GM23248 (cell line): ENCODE measurements around the gene CLCN1. TPM values are rescaled to one million over a fixed set of nuclear protein-coding genes. Genes with fewer than 3 reads are reported as not detected.

Experiments
- DNase-seq: peaks from one replicate; pipeline ENCODE4 v3.0.0-alpha.2; 2015
- H2AFZ ChIP-seq: fragments of 200-600 bp; sonication (generic); 2 replicates; pipeline ENCODE4 v1.6.1; 2016; ENCODE audit warnings: antibody characterized with exemption
- H3F3A ChIP-seq: fragments of 200-600 bp; sonication (generic); 2 replicates; pipeline ENCODE4 v1.6.1; 2016; ENCODE audit warnings: mild to moderate bottlenecking, antibody characterized with exemption, mixed run types; ENCODE audit not compliant: insufficient read depth
- H3K27ac ChIP-seq: fragments of 200-600 bp; sonication (generic); 2 replicates; pipeline ENCODE4 v1.5.1; 2016; ENCODE audit warnings: mild to moderate bottlenecking
- H3K27me3 ChIP-seq: fragments of 200-600 bp; sonication (generic); replicated peaks from 2 replicates; pipeline ENCODE4 v1.6.1; 2016; ENCODE audit warnings: mild to moderate bottlenecking; ENCODE audit not compliant: insufficient read depth
- H3K36me3 ChIP-seq: fragments of 200-600 bp; sonication (generic); 2 replicates; pipeline ENCODE4 v1.6.1; 2016; ENCODE audit warnings: low read depth, mild to moderate bottlenecking
- H3K4me1 ChIP-seq: fragments of 200-600 bp; sonication (generic); 2 replicates; pipeline ENCODE4 v1.6.1; 2016; ENCODE audit warnings: mild to moderate bottlenecking; ENCODE audit not compliant: insufficient read depth
- H3K4me2 ChIP-seq: fragments of 200-600 bp; sonication (generic); one replicate; pipeline ENCODE4 v1.6.1; 2016; ENCODE audit warnings: mild to moderate bottlenecking; ENCODE audit not compliant: unreplicated experiment
- H3K4me3 ChIP-seq: fragments of 200-600 bp; sonication (generic); 2 replicates; pipeline ENCODE4 v1.5.1; 2016; ENCODE audit warnings: mild to moderate bottlenecking
- H3K79me2 ChIP-seq: fragments of 200-600 bp; sonication (generic); 2 replicates; pipeline ENCODE4 v1.6.1; 2016; ENCODE audit warnings: mild to moderate bottlenecking; ENCODE audit not compliant: insufficient read depth
- H3K9ac ChIP-seq: fragments of 200-600 bp; sonication (generic); 2 replicates; pipeline ENCODE4 v1.6.1; 2016; ENCODE audit warnings: mild to moderate bottlenecking
- H3K9me2 ChIP-seq: fragments of 200-600 bp; sonication (generic); 2 replicates; pipeline ENCODE4 v1.6.1; 2016; ENCODE audit warnings: mixed run types, mild to moderate bottlenecking, moderate library complexity; ENCODE audit not compliant: insufficient read depth
- H3K9me3 ChIP-seq: fragments of 200-600 bp; sonication (generic); one replicate; pipeline ENCODE4 v1.6.1; 2017; ENCODE audit warnings: low read depth
- H4K20me1 ChIP-seq: fragments of 200-600 bp; sonication (generic); 2 replicates; pipeline ENCODE4 v1.6.0; 2016; ENCODE audit not compliant: insufficient read depth
- EZH2 ChIP-seq: fragments of 200-600 bp; sonication (generic); IDR thresholded peaks from 2 replicates; pipeline ENCODE4 v1.6.1; 2018; ENCODE audit warnings: antibody characterized with exemption, mild to moderate bottlenecking; ENCODE audit not compliant: insufficient read depth, poor library complexity, severe bottlenecking
- EZH2phosphoT487 ChIP-seq: fragments of 200-600 bp; sonication (generic); IDR thresholded peaks from 2 replicates; pipeline ENCODE4 v1.6.1; 2018; ENCODE audit warnings: antibody characterized with exemption, moderate library complexity, mild to moderate bottlenecking, low read depth; ENCODE audit not compliant: insufficient read depth
- WGBS, 2 experiments: methylation state at CpG; one replicate each; pipeline ENCODE4 v1.1.6; 2015 to 2017; ENCODE audit warnings: low lambda C conversion rate in 2 of 2, low coverage in 1 of 2; ENCODE audit errors: missing lambda C conversion rate in 2 of 2; 5-methylcytosine and 5-hydroxymethylcytosine counted together
- in situ Hi-C: fragments of 300-500 bp; cut with MboI; formaldehyde crosslinking; loops from 2 replicates; pipeline ENCODE4 v1.15.0; 2020
- polyA plus RNA-seq: library from polyadenylated mRNA; unstranded; fragments of >200 nt; fragmentation: Nextera tagmentation; extraction: Ambion mirVana; gene quantifications from 2 replicates; pipeline ENCODE4 v1.2.1, GENCODE V29; 2016
- total RNA-seq: library from RNA; depleted of rRNA; stranded (reverse); fragments of >200 nt; shearing (Covaris generic); gene quantifications from 2 replicates; pipeline ENCODE4 v1.2.3, GENCODE V29; 2014

CLCN1 gene
- total and polyA plus RNA-seq, 2 experiments from 2014 or later, result not detected

- WGBS, 2 experiments, result 1% methylated on average over 31 to 62 of the region's 72 CpGs
- Histone ChIP-seq H3K9me2 (no peaks in the 10 kb centered on the region), H4K20me1 (peaks cover 22% of the 10 kb centered on the region), H3K79me2 (peaks cover 69% of the 10 kb centered on the region), H3K4me1 (peaks cover 37% of the 10 kb centered on the region), H2AFZ (peak within 1 kb of the TSS; percentile 87), H3K27ac (peak within 1 kb of the TSS; percentile 98), H3K9me3 (no peaks in the 10 kb centered on the region), H3K4me2 (peak within 1 kb of the TSS; percentile 99), H3F3A (peaks cover 37% of the 10 kb centered on the region), H3K36me3 (peaks cover 5% of the 10 kb centered on the region; the same call in 1 of the 2 replicates), H3K9ac (peak within 1 kb of the TSS; percentile 98), H3K4me3 (peak within 1 kb of the TSS; percentile 98), H3K27me3 (no peaks in the 10 kb centered on the region)
- TF ChIP-seq EZH2, result no peak
- no peak for TF ChIP-seq EZH2phosphoT487
- in situ Hi-C loops, result no loop called here
- peak; percentile 97 for DNase-seq
Measured at GRCh38 chr7:143380646-143381426, 64.9 kb downstream of the CLCN1 start, which contains the start of gene ZYX. ZYX (plus strand) TSS chr7:143381345; CDS start chr7:143381572, 227 bp downstream.

GRCh38 chr7:143381427-143382125 is 65.7 kb downstream of the CLCN1 start:
- Histone ChIP-seq H3K27ac (peak overlapping the region; percentile 98), H3K79me2 (peaks cover 77% of the 10 kb centered on the region), H3K9me2 (no peaks in the 10 kb centered on the region), H2AFZ (0 out of 2 replicates have a peak overlapping the region, but pooled peaks have one; percentile 50), H3K4me2 (peak overlapping the region; percentile 99), H3F3A (peaks cover 43% of the 10 kb centered on the region), H3K36me3 (peaks cover 5% of the 10 kb centered on the region; the same call in 1 of the 2 replicates), H3K9me3 (no peaks in the 10 kb centered on the region), H4K20me1 (peaks cover 25% of the 10 kb centered on the region), H3K27me3 (no peaks in the 10 kb centered on the region), H3K4me1 (peaks cover 34% of the 10 kb centered on the region), H3K4me3 (peak overlapping the region; percentile 98), H3K9ac (peak overlapping the region; percentile 98)
- in situ Hi-C loops, result no loop called here
- TF ChIP-seq EZH2phosphoT487, result no peak
- TF ChIP-seq EZH2, result no peak
- DNase-seq, result peak; percentile 72
- 0 to 1% methylated on average over 26 to 50 of the region's 64 CpGs for WGBS, 2 experiments

- H3K4me2 ChIP-seq, result peak overlapping the region; percentile 99
- H3K9ac ChIP-seq, result peak overlapping the region; percentile 98
- H3K36me3 ChIP-seq, result peaks cover 5% of the 10 kb centered on the region; the same call in 1 of the 2 replicates
- H3K27ac ChIP-seq, result peak overlapping the region; percentile 98
- H3K79me2 ChIP-seq, result peaks cover 84% of the 10 kb centered on the region
- 1 to 2% methylated on average over 15 to 17 of the region's 21 CpGs for WGBS, 2 experiments
- peak overlapping the region; percentile 98 for H3K4me3 ChIP-seq
- H3K9me2 ChIP-seq, result no peaks in the 10 kb centered on the region
- peaks cover 50% of the 10 kb centered on the region for H3F3A ChIP-seq
- H3K4me1 ChIP-seq, result peaks cover 38% of the 10 kb centered on the region
- DNase-seq, result peak; percentile 27
- TF ChIP-seq EZH2 (no peak), EZH2phosphoT487 (no peak)
- H3K9me3 ChIP-seq, result no peaks in the 10 kb centered on the region
- no peaks in the 10 kb centered on the region for H3K27me3 ChIP-seq
- in situ Hi-C loops, result no loop called here
- no peak overlapping the region for H2AFZ ChIP-seq
- peaks cover 25% of the 10 kb centered on the region for H4K20me1 ChIP-seq
Measured at GRCh38 chr7:143382126-143382790, 66.3 kb downstream of the CLCN1 start.
